GM10266 (cell line): ENCODE measurements around the gene C17orf113.

Experiments used
- DNase-seq: peaks from one replicate; pipeline ENCODE4 v3.0.0; 2012; ENCODE audit errors: extremely low spot score
- TF ChIP-seq, protein P1 (sequence below): IDR thresholded peaks from 2 replicates; pipeline ENCODE4 v1.5.1; 2012; ENCODE audit warnings: mild to moderate bottlenecking, low read depth; ENCODE audit not compliant: control insufficient read depth, insufficient read depth; ENCODE audit errors: missing control alignments

Gene C17orf113

GRCh38 chr17:42038221-42038973 lies 12.0 kb downstream of the C17orf113 start:
- TF ChIP-seq, protein P1, sequence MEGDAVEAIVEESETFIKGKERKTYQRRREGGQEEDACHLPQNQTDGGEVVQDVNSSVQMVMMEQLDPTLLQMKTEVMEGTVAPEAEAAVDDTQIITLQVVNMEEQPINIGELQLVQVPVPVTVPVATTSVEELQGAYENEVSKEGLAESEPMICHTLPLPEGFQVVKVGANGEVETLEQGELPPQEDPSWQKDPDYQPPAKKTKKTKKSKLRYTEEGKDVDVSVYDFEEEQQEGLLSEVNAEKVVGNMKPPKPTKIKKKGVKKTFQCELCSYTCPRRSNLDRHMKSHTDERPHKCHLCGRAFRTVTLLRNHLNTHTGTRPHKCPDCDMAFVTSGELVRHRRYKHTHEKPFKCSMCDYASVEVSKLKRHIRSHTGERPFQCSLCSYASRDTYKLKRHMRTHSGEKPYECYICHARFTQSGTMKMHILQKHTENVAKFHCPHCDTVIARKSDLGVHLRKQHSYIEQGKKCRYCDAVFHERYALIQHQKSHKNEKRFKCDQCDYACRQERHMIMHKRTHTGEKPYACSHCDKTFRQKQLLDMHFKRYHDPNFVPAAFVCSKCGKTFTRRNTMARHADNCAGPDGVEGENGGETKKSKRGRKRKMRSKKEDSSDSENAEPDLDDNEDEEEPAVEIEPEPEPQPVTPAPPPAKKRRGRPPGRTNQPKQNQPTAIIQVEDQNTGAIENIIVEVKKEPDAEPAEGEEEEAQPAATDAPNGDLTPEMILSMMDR, result no peak
- peak; percentile 79 for DNase-seq

GRCh38 chr17:42034059-42034458 lies 16.3 kb downstream of the C17orf113 start:
- no peak for DNase-seq
- TF ChIP-seq, protein P1, result no peak

DNA sequence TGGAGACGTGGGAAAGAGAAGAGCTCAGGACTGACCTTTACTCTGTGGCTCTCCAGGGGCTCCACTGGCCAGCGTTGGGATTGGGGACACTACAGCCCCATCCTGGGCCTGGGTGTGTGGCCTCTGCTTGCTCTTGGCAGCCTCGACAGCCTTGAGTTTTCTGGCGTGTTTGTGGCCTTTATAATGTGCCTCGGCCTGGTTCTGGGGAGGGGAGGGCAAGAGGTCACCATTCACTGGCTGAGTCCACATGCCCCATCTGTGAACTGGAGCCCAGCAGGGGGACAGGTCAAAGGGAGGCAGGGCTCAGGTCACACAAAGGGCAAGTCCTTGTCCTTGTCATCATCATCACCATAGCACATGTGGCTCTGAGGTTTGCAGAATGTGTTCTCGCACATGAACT lies 18.8 kb downstream of the C17orf113 start:
- DNase-seq, result no peak
- TF ChIP-seq, protein P1, result no peak

- no peak for DNase-seq
- TF ChIP-seq, protein P1, result no peak
Measured at GRCh38 chr17:42028791-42029127, 21.6 kb downstream of the C17orf113 start.

- TF ChIP-seq, protein P1, result no peak
- no peak for DNase-seq
Measured at GRCh38 chr17:42027961-42028790, 22.2 kb downstream of the C17orf113 start.

DNA sequence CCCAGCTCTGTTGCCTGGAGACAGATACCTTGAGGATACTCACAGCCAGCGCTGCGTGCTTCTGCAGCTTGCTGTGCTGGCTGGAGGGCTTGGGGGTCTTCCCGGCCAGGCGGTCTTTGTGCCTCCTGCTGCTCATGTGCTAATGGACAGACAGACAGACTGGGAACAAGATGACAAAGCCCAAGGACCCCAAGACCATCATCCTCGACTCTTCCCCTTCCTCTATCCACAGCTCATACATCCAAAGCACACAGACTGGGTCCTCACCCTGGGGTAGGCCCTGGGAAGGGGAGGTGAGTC lies 22.9 kb downstream of the C17orf113 start:
- no peak for DNase-seq
- TF ChIP-seq, protein P1, result no peak

GRCh38 chr17:42026857-42027589 lies 23.4 kb downstream of the C17orf113 start:
- DNase-seq, result peak; percentile 19
- TF ChIP-seq, protein P1, result no peak
